MV-4-11 (cell line): ENCODE results near the gene CDK16.
"Not testable (repeated sequence)": the region's sequence is repeated elsewhere in the genome, so short reads cannot be mapped to it uniquely, and the experiment has no call there.

Experiments
- DNase-seq: peaks from one replicate; lab custom pipeline; 2025; lab: John Stamatoyannopoulos, UW

CDK16 gene

DNA sequence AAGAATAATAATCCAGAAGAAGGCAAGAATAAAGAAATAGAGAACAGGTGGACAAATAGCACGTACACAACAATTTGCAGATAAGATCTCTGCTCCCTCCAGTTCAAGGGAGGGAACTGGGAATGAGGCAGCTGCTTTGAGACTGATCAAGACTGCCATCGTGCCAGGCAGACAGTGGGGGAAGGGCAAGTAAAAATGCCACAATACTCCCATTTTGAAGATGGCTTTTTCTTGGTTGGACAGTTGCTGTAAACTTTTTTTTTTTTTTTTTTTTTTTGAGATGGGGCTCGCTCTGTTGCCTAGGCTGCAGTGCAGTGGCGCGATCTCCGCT, 31.5 kb downstream of the CDK16 start:
- no peak for DNase-seq

DNA sequence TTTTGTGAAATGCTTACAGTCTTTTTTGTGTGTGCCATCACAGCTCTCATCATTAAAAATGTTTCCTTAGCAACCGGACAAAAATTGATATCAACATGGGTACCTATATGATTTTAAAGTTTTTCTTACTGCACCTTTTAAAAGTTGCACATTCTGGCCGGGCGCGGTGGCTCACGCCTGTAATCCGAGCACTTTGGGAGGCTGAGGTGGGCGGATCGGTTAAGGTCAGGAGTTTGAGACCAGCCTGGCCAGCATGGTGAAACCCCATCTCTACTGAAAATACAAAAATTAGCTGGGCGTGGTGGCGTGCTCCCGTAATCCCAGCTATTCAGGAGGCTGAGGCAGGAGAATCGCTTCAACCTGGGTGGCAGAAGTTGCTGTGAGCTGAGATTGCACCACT, 39.1 kb downstream of the CDK16 start:
- DNase-seq = not testable (repeated sequence)

DNA sequence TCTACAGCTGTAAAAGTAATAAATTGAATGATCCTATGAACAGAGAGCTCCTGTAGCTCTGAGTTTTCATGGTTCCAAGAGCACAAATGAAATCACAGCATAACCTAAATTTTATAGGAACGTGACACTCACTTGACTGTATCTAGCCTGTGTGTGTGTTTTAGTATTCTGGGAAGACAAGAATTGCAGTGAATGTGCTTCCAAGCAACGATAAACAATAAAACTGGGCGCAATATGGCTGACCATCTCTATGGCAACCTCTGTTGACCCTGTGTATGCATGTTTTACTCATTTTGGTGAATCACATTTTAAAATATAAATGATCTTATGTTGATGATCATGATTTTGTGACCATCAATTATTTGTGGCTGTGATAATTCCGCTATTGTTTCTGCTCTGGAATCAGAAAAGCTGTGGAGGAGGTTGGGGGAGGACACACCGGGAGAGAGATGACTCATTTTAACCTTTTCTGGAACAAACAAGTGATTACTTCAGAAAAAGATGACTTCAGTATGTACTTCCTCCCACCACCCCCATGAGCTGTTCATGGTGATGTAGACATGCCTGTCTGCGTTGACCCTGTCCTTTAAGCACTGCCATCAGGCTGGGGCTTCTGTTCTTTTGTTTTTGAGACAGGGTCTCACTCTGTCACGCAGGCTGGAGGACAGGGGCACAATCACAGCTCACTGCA, 46.1 kb downstream of the CDK16 start:
- peak; percentile 25 for DNase-seq

DNA sequence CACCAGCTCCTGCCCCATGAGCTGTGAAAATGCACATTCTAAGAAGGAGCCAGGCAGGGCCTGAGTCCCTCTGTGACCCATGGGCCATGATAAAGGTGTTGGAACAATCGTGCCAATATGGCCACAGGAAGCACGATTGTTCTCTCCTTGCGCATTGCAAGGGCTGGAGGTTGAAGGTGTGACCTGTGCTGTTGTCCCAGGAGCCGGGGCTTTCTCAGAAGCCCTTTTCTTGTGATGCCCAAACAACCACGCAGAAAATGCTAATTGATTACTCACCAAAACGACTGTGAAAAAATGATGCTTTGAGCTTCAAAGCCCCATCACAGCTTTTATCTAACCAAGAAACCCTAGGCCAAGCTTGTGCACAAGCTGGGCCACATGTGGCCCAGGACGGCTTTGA, 48.2 kb downstream of the CDK16 start:
- DNase-seq = no peak

DNA sequence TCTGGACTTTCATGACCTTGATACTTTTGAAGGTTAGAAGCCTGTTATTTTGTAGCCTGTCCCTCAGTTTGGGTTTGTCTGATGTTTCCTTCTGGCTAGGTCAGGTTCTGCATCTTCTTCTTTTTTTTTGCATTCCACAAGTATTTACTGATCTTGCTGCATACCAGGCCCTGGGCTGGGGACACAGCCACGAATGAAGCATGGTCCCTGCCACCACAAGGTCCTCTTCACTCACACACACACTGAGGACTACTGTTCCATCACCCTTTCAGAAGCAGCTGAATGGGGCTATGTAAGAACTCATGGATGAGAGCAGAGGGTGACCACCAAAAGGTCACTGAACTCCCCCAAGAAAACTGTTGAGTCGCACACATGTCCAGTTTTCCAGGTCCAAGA, 53.5 kb downstream of the CDK16 start:
- no peak for DNase-seq

DNA sequence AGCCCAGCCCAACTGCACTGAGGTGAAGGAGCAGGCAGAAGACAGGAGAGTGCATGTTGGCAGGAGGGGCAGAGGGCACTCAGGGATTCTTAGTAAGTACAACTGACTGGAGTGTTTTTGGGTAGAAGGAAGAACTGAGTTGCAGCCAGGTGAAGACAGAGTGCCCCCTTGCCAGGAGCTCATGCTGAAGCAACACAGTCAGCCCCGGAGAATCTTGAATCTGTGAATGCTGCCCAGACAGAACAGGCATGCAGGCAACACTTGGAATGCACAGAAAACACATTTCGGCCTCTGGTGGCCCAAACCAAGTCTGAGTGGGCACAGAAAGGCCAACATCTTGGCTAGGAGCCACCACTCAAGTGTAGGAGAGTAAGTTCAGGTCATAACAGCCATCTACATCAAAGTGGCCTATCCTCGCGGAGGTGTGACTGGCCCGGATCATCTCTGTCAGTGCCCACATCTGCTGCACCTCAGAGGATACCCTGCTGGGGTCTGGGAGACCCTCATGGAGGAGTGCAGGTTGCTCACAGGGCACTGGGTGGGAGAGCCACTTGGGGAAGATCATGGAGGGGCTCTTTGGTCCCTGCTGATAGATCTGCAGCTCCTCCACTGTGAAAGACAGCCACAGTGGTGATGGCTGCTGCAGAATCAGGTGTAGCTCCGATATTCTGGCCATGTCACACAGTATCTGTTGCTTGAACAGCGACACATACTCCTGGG, 54.7 kb downstream of the CDK16 start:
- no peak for DNase-seq

DNA sequence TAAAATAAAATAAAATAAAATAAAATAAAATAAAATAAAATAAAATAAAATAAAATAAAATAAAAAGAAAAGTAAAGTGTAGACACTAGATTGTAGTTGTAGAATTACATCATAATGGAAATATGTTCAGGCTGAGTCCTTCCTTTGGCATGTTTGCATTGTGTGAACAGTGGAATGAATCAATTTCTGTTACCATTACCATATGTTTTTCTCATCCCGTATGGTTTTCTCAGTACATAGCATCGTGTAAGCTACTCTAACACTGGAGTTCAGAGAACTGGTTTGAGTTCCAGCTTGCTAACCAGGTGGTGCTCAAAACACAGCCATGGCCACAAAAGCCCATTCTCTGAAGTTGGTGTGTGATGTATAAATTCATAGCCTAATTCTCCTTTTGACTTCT, 60.2 kb downstream of the CDK16 start:
- DNase-seq = no peak
